Suppressor macrophage treated with lipopolysaccharide for 4 hours (primary cell): ENCODE measurements around the gene RPS6KA3.
A peak's percentile ranks its signal among the peaks of the same experiment; 100 is the strongest.

Experiments
- DNase-seq: peaks from one replicate; pipeline ENCODE4 v3.0.0-alpha.2; 2020

Gene RPS6KA3

GRCh38 chrX:20266810-20267606, at the start of gene RPS6KA3:
RPS6KA3 (minus strand) TSS chrX:20266909; CDS start chrX:20266632, 277 bp downstream.
- DNase-seq, result peak; percentile 88

GRCh38 chrX:20315140-20315539, 48.4 kb upstream of the RPS6KA3 start:
- no peak for DNase-seq

- DNase-seq, result peak; percentile 52
Measured at GRCh38 chrX:20313899-20314298, 47.2 kb upstream of the RPS6KA3 start.

GRCh38 chrX:20312018-20312417, 45.3 kb upstream of the RPS6KA3 start:
- no peak for DNase-seq

- DNase-seq, result no peak
Measured at GRCh38 chrX:20311505-20311904, 44.8 kb upstream of the RPS6KA3 start.

GRCh38 chrX:20309806-20310205, 43.1 kb upstream of the RPS6KA3 start:
- no peak for DNase-seq

GRCh38 chrX:20306668-20307067, 40.0 kb upstream of the RPS6KA3 start:
- no peak for DNase-seq

- DNase-seq, result no peak
Measured at GRCh38 chrX:20300822-20301221, 34.1 kb upstream of the RPS6KA3 start.

- DNase-seq, result no peak
Measured at GRCh38 chrX:20294957-20295356, 28.2 kb upstream of the RPS6KA3 start.

- DNase-seq, result no peak
Measured at GRCh38 chrX:20294284-20294683, 27.6 kb upstream of the RPS6KA3 start.

- DNase-seq, result no peak
Measured at GRCh38 chrX:20285511-20285910, 18.8 kb upstream of the RPS6KA3 start.

GRCh38 chrX:20284992-20285391, 18.3 kb upstream of the RPS6KA3 start:
- no peak for DNase-seq

GRCh38 chrX:20284444-20284843, 17.7 kb upstream of the RPS6KA3 start:
- DNase-seq, result no peak

- no peak for DNase-seq
Measured at GRCh38 chrX:20280938-20281337, 14.2 kb upstream of the RPS6KA3 start.

- no peak for DNase-seq
Measured at GRCh38 chrX:20274121-20274520, 7.4 kb upstream of the RPS6KA3 start.

- peak; percentile 27 for DNase-seq
Measured at GRCh38 chrX:20271730-20272129, 5.0 kb upstream of the RPS6KA3 start.

- DNase-seq, result no peak
Measured at GRCh38 chrX:20271186-20271585, 4.5 kb upstream of the RPS6KA3 start.

- DNase-seq, result peak; percentile 19
Measured at GRCh38 chrX:20270562-20270890, 3.8 kb upstream of the RPS6KA3 start.

GRCh38 chrX:20269848-20270561, 3.3 kb upstream of the RPS6KA3 start:
- DNase-seq, result no peak

GRCh38 chrX:20267931-20268701, 1.4 kb upstream of the RPS6KA3 start:
- peak; percentile 13 for DNase-seq

- no peak for DNase-seq
Measured at GRCh38 chrX:20267607-20267930, 860 bp upstream of the RPS6KA3 start.

GRCh38 chrX:20265726-20266681, 705 bp downstream of the RPS6KA3 start:
- peak; percentile 35 for DNase-seq
